ENCODE measurements around the gene TMEM213. TPM values are rescaled to one million over a fixed set of nuclear protein-coding genes. Genes with fewer than 3 reads are reported as not detected.

TMEM213 gene
- total and polyA plus RNA-seq, 2 of the 13 experiments (the other 11 are each of a cell fraction or from before 2014, with no cell fraction given) = not detected

DNA sequence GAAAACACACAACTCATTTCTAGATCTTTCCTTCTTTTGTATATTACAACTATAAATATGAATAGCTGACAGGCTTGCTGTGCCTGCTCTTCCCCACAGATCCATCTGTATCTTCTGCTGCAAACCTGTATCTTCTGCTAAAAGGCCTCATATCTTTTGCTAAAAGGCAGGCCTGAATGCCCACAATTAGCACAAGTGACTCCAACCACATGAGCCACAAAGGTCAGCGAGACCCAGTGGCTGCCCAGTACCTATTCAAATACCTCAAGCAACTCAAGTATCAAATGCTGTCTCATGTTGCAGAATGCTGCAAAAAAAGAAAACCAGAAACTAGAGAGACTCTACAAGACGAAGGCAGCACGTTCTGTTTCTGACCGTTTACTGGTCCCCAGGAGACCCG is 54.7 kb downstream of the TMEM213 start (continued):
- no peak for TF ChIP-seq ZNF484 (CRISPR knock-in tag; IDR thresholded peaks at IDR 0.05; ENCODE audit: borderline replicate concordance, low read depth)
- no peak for TF ChIP-seq ZNF225 (CRISPR knock-in tag; IDR thresholded peaks at IDR 0.05)
- TF ChIP-seq, protein P1, sequence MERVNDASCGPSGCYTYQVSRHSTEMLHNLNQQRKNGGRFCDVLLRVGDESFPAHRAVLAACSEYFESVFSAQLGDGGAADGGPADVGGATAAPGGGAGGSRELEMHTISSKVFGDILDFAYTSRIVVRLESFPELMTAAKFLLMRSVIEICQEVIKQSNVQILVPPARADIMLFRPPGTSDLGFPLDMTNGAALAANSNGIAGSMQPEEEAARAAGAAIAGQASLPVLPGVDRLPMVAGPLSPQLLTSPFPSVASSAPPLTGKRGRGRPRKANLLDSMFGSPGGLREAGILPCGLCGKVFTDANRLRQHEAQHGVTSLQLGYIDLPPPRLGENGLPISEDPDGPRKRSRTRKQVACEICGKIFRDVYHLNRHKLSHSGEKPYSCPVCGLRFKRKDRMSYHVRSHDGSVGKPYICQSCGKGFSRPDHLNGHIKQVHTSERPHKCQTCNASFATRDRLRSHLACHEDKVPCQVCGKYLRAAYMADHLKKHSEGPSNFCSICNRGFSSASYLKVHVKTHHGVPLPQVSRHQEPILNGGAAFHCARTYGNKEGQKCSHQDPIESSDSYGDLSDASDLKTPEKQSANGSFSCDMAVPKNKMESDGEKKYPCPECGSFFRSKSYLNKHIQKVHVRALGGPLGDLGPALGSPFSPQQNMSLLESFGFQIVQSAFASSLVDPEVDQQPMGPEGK (CRISPR knock-in tag; IDR thresholded peaks at IDR 0.05) = no peak
- TF ChIP-seq HNRNPLL (IDR thresholded peaks at IDR 0.05; ENCODE audit: low read depth, low read length, poor library complexity, severe bottlenecking) = no peak

DNA sequence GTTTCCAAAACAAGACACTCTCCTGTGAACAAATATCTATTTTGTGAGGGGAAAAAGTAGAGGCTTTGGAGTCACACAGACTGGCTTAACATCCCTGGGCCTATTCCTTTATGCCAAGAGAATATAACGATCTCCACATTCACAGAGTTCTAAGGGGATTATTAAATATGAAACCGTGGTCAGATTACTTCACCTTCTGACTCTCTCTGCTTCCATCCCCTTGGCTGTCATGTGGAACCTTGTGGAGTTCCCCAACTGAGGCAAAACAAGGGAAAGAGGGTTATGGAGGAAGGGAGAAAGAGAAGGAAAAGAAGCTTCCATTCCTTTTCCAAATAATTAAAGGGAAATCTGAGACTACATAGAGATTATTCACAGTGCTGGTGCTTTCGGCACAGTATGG is 55.7 kb downstream of the TMEM213 start:
- H3K9me3 ChIP-seq (ENCODE audit: low read length) = no peaks in the 10 kb centered on the region
- no peaks in the 10 kb centered on the region for H4K20me1 ChIP-seq (ENCODE audit: insufficient read depth, low read length)
- intact Hi-C loops (cut with micrococcal nuclease; ENCODE audit: unreplicated experiment) = no loop called here
- no peak overlapping the region for H3K4me2 ChIP-seq (ENCODE audit: low read depth, low read length)
- ChIA-PET POLR2A (no interaction called here), CTCF (ENCODE audit: low intra/inter-chr PET ratio, low total read pairs) (no interaction called here)
- no peaks in the 10 kb centered on the region for H3K4me1 ChIP-seq (ENCODE audit: insufficient read depth, low read length)
- no peak for DNase-seq (ENCODE audit: low spot score)
- no peak overlapping the region for H3K27ac ChIP-seq (ENCODE audit: extremely low read length, insufficient read depth, low read length)
- in situ Hi-C loops (cut with HindIII; ENCODE audit: extremely low pct_ligation_motif_present, low pct_unique_long_range_greater_than_20kb) = no loop called here
- H3K36me3 ChIP-seq (replicated peaks in 1 of 2; ENCODE audit: control insufficient read depth in 1 of 2, insufficient read depth in 2 of 2, low read length in 2 of 2) = no peaks in the 10 kb centered on the region; a peak in 1 of 5 replicates
- ATAC-seq = no peak
- H3K9ac ChIP-seq (ENCODE audit: insufficient read depth, low read depth, low read length) = no peak overlapping the region
- 84% methylated on average over 3 of the region's 3 CpGs for WGBS (ENCODE audit: low lambda C conversion rate)
- H2AFZ ChIP-seq (ENCODE audit: low read length) = no peak overlapping the region
- no peaks in the 10 kb centered on the region for H3K27me3 ChIP-seq (ENCODE audit: control insufficient read depth in 1 of 2, insufficient read depth in 2 of 2, low read length in 2 of 2)
- H3K79me2 ChIP-seq (ENCODE audit: insufficient read depth, low read length) = no peaks in the 10 kb centered on the region
- H3K4me3 ChIP-seq (replicated peaks in 1 of 3; ENCODE audit: insufficient read depth in 1 of 3, low read depth in 2 of 3, low read length in 3 of 3) = no peak overlapping the region
- no peak for FAIRE-seq
- no TSS peak for BruUV-seq (replicated peaks)
- TF ChIP-seq ZNF709 (CRISPR knock-in tag; IDR thresholded peaks at IDR 0.05) (no peak), ZNF652 (CRISPR knock-in tag; IDR thresholded peaks at IDR 0.05; ENCODE audit: borderline replicate concordance, low read depth) (no peak), PPARG (CRISPR knock-in tag; conservative IDR thresholded peaks at IDR 0.05) (no peak), PITX1 (CRISPR knock-in tag; IDR thresholded peaks at IDR 0.05) (no peak), PCBP2 (optimal IDR thresholded peaks at IDR 0.05; ENCODE audit: low read depth, low read length, poor library complexity, severe bottlenecking) (no peak), ZNF766 (CRISPR knock-in tag; IDR thresholded peaks at IDR 0.05; ENCODE audit: borderline replicate concordance) (no peak), POLR2AphosphoS2 (IDR thresholded peaks at IDR 0.05; ENCODE audit: low read depth, low read length) (no peak), ZBTB7B (CRISPR knock-in tag; IDR thresholded peaks at IDR 0.05) (no peak), ZNF7 (CRISPR knock-in tag; IDR thresholded peaks at IDR 0.05) (no peak), CCAR2 (optimal IDR thresholded peaks at IDR 0.05; ENCODE audit: low read depth, low read length) (no peak), MAFF (IDR thresholded peaks at IDR 0.05; ENCODE audit: low read depth, low read length) (no peak)
- TF ChIP-seq, protein P2, sequence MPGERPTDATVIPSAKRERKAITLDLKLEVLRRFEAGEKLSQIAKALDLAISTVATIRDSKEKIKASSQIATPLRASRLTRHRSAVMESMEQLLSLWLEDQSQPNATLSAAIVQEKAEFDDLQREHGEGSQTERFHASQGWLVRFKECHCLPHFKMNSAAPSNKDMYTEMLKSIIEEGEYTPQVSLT (CRISPR knock-in tag; IDR thresholded peaks at IDR 0.05; ENCODE audit: borderline replicate concordance, low read depth) = no peak
- TF ChIP-seq, protein P3, sequence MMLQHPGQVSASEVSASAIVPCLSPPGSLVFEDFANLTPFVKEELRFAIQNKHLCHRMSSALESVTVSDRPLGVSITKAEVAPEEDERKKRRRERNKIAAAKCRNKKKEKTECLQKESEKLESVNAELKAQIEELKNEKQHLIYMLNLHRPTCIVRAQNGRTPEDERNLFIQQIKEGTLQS (CRISPR knock-in tag; IDR thresholded peaks at IDR 0.05) = no peak
- TF ChIP-seq, protein P4, sequence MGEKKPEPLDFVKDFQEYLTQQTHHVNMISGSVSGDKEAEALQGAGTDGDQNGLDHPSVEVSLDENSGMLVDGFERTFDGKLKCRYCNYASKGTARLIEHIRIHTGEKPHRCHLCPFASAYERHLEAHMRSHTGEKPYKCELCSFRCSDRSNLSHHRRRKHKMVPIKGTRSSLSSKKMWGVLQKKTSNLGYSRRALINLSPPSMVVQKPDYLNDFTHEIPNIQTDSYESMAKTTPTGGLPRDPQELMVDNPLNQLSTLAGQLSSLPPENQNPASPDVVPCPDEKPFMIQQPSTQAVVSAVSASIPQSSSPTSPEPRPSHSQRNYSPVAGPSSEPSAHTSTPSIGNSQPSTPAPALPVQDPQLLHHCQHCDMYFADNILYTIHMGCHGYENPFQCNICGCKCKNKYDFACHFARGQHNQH (CRISPR knock-in tag; IDR thresholded peaks at IDR 0.05) = no peak
- TF ChIP-seq, protein P5, sequence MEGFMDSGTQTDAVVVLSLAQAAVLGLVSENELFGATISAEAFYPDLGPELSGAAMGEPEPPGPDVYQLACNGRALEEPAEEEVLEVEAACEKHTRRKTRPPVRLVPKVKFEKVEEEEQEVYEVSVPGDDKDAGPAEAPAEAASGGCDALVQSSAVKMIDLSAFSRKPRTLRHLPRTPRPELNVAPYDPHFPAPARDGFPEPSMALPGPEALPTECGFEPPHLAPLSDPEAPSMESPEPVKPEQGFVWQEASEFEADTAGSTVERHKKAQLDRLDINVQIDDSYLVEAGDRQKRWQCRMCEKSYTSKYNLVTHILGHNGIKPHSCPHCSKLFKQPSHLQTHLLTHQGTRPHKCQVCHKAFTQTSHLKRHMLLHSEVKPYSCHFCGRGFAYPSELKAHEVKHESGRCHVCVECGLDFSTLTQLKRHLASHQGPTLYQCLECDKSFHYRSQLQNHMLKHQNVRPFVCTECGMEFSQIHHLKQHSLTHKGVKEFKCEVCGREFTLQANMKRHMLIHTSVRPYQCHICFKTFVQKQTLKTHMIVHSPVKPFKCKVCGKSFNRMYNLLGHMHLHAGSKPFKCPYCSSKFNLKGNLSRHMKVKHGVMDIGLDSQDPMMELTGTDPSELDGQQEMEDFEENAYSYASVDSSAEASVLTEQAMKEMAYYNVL (CRISPR knock-in tag; IDR thresholded peaks at IDR 0.05; ENCODE audit: borderline replicate concordance) = no peak

All from HepG2 (cell line).